ENCODE measurements around the gene TMPRSS4.

DNA sequence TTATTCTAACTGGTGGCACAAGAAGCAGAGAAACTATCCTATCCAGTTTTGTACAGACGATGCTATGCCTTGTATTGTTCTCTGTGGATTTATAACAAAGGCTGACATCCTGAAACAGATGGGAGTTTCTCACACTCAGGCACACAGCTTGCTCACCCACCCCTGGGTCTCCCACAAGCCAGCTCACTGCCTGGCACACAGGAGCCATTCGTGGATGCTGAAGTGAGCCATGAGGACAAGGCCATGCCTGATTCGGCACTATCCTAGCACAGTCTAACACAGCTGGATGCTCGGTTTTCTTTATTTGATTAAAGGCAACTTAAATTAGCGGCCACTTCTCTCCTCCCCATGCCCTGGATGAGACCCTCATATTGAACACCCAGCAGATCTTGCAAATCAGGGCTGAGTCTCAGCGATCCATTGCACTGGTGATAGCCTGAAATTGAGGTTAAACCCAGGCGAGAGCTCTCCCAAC lies 25.7 kb upstream of the TMPRSS4 start:
- TF ChIP-seq, protein P1, sequence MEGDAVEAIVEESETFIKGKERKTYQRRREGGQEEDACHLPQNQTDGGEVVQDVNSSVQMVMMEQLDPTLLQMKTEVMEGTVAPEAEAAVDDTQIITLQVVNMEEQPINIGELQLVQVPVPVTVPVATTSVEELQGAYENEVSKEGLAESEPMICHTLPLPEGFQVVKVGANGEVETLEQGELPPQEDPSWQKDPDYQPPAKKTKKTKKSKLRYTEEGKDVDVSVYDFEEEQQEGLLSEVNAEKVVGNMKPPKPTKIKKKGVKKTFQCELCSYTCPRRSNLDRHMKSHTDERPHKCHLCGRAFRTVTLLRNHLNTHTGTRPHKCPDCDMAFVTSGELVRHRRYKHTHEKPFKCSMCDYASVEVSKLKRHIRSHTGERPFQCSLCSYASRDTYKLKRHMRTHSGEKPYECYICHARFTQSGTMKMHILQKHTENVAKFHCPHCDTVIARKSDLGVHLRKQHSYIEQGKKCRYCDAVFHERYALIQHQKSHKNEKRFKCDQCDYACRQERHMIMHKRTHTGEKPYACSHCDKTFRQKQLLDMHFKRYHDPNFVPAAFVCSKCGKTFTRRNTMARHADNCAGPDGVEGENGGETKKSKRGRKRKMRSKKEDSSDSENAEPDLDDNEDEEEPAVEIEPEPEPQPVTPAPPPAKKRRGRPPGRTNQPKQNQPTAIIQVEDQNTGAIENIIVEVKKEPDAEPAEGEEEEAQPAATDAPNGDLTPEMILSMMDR (IDR thresholded peaks at IDR 0.05), result no peak
- TF ChIP-seq EZH2 (IDR thresholded peaks at IDR 0.05; ENCODE audit: borderline replicate concordance, insufficient read depth, low read depth, low read length, poor library complexity, severe bottlenecking), result no peak

Data from B cell (primary cell).